Measurements from ENCODE around the gene RPL27.
A peak's percentile ranks its signal among the peaks of the same experiment; 100 is the strongest.

RPL27 gene

DNA sequence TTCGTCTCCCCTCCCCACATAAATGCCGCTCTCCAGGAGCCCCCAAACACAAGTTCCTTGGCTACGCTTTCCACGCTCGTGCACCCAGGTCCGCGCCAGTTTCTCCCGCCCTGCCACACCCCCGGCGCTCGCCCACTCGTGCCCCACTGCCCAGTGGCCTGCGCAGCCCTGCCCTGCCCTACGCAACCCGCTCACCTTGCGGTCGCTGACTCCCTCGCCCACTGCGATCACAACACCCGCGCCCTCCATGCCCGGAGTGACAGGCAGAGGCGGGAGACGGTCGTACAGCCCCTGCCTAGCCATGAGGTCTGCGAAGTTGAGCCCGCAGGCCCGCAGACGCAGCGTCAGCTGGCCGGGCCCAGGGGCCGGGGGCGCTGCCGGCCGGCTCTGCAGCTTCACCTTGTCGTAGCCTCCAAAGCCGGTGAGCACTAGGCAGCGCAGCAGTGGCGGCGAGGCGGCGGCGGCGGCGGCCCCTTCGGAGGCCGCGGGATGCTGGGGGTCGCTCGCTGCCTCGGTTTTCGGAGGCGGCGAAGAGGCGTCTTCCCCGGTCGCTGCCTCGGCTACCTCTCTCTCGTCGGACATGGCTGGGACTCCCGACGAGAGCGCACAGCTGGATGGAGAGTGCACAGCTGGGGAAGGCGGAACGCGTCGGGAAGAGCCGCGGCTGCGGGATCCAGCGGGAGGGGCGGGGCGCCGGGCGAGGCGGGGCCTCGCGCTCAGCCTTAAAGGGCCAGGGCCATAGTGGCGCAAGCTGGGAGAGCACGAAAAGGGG, 23.7 kb downstream of the RPL27 start, which contains the start of gene VAT1:
VAT1 (minus strand) TSS at position 645 of the 772 bp plus-strand sequence; CDS start at position 582, 63 bp downstream.
- peak in 12 of 14 donors; percentile 19 to 80 (median 62) for DNase-seq

DNA sequence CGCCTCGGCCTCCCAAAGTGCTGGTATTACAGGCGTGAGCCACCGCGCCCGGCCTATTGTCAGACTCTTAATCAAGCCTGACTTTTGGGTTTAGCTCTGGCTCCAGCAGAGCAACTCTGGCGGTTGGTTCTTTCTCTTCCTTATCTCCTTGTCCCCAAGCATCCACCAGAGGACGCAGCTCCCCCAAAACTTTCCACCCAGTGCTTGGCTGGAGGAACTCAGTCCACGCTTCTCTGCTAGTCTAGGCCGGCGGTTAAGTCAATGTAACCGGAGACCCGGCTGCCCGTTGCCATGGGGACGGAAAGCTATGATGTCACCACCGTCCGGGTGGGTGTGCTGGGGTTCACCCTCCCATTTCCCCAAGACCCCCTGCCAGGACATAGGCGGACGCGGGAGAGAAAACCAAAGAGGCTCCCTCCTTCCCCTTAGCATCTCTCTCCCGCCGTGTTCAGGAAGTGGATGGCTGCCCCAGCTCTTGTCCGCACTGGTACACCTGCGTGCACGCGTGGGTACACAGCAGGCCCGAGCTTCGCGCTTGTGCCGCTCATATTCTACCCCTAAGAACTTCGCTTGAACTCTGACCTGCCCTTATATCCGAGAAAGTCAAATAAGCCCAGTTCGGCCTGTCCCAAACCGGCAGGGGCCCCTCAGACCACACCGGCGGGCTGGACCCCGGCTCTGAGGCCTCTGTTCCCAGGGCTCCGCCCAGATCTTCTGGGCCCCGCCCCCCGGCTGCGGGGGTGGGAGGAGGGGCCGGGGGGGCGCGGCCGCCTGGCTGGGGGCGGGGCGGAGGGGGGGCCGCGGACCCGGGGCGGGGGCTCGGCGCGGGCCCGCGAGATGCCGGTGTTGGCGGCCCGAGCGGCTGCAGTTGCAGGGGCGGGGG, 26.4 kb downstream of the RPL27 start, which contains the start of gene RND2:
RND2 (plus strand) TSS at position 825 of the 883 bp plus-strand sequence. CDS start 117 bp downstream, outside the sequence.
- DNase-seq, result peak in 13 of 14 donors; percentile 36 to 86 (median 76)

DNA sequence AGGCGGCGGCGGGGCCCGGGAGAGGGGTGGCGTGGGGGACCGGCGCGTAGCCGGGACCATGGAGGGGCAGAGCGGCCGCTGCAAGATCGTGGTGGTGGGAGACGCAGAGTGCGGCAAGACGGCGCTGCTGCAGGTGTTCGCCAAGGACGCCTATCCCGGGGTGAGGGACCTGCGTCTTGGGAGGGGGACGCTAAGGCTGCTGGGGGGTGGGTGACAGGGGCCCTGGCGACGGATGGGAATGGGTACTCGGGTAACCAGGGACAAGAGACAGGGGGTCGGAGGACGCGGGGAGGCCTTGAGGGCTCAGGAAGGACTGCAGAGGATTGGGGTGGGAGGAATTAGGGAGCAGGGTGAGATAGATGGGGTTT, 27.1 kb downstream of the RPL27 start:
- peak in 1 of 14 donors; percentile 36 for DNase-seq

DNA sequence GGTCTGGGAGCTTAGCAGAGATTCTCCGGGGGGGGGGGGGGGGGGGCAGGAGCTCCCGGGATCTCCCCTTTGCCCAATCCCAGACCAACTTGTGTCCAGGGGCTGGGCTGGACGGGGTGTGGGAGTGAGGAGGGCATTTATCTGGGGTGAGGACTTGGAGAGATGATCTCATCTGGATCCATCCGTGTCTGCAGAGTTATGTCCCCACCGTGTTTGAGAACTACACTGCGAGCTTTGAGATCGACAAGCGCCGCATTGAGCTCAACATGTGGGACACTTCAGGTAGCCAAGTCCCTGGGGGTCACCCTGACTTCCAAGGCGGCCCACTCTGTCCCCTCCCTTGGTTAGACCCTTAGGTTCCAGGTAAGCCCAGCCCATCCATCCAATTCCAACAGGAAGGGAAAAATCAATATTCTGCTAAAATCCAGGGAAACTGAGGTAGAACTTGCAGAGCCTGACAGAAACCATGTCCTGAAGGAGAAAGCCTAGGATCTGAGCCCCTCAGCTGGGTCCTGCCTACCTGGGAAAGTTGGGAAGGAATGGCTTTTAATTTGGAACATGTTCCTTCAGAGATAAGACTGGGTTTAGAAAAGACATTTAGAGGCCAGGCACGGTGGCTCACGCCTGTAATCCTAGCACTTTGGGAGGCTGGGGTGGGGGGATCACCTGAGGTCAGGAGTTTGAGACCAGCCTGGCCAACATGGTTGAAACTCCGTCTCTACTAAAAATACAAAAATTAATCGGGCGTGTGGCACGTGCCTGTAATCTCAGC, 27.7 kb downstream of the RPL27 start:
- DNase-seq, result no peak

DNA sequence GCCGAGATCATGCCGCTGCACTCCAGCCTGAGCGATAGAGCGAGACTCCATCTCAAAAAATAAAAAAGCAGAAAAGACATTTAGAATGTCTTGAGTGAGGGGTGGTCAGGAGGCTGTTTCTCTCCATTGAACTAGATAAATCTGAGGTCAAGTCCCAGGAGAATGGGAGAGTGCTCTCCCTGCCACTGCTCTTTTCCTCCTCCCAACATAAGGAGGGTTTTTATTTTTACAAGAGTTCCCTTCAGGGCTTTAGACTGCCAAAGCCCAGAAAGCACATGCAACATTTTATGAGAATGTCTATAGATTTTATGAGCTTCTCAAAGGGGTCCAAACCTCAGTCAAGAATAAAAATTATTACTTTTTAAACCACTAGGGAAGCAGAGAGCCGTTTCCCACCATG, 28.4 kb downstream of the RPL27 start:
- DNase-seq, result no peak

DNA sequence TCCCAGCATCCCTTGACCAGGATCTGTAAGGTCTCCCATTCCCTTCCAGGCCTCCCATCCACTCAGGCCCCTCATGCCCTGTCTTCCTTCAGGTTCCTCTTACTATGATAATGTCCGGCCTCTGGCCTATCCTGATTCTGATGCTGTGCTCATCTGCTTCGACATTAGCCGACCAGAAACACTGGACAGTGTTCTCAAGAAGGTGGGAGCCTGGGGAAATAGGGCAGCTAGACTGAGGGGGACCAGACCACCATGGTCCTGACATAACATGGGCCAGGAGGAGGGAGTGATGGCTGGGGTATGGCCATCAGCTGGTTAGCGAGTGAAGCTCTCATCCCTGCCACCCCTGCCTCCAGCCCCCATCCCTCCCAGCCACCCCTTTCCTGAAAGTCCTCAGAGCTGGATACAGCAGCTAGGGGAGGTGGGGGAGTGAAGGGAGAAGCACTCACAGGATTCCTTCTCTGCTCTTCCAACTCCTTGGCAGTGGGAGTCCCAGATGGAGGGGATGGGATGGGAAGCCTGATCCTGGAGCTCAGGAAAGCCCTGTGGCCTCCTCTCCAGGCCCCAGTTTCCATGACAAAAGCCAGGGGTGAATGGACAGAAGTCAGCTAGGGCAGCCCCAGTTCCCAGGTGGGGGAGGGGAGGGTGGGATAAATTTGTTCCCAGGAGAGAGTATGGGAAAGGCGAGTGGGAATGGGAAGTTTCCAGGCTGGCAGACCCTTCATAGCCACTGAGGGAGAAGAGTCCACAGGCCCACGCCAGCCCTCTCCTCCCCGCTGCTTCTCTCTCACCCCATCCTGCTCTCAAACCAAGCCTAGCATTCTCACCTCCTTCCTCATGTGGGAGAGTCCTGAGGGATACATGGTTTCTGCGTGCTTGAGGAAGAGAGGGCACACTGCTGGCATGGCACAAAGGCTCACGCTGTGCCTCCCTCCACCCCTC, 29.1 kb downstream of the RPL27 start:
- no peak for DNase-seq

DNA sequence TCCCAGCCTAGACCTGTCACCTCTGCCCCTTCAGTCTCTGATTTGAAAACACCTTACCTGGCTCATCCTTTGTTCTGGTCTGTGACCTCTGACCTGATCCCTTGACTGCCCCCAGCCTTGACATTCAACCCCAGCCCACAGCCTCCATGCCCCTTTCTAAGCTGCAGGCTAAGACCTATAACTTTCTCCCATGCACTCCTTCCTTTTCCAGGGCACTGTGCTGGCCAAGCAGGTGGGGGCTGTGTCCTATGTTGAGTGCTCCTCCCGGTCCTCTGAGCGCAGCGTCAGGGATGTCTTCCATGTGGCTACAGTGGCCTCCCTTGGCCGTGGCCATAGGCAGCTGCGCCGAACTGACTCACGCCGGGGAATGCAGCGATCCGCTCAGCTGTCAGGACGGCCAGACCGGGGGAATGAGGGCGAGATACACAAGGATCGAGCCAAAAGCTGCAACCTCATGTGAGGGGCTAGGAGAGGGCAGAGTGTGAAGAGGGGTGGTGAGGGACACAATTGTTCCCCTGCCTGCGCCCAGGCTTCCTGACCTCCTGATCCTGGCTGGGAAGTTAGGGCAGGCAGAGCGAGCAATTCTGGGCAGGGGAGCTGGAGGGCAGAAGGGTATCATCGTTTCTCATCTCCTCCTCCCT, 30.1 kb downstream of the RPL27 start:
- DNase-seq, result no peak

DNA sequence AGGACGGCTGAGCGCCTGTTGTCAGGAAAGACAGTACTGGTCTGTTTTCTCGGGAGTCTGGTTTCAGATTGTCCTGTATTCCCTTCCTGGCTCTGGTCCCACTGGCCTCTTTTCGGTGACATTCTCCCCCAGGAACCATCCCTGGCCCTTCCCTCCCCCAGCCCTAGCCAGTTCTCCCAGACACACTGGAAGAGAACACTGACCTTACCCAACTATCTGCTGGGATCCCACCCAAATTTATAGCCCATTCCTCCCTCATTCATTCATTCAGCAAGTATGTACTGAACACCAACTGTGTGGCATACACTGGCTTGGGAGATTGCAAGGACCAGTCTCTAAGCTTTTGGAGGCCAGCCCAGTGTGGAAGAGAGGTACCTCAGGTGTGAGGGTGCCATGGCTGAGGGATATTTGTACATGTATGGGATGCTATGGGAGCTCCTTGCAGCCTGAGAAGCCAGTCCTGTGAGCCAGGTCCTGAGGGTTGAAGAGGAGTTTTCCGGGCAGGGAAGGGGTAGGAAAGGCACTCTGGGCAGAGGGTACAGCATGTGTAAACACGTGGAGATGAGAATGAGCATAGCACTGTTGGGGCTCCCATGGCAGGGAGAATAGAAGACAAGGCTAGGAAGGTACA, 32.0 kb downstream of the RPL27 start:
- peak in 9 of 14 donors; percentile 9 to 54 (median 31) for DNase-seq

DNA sequence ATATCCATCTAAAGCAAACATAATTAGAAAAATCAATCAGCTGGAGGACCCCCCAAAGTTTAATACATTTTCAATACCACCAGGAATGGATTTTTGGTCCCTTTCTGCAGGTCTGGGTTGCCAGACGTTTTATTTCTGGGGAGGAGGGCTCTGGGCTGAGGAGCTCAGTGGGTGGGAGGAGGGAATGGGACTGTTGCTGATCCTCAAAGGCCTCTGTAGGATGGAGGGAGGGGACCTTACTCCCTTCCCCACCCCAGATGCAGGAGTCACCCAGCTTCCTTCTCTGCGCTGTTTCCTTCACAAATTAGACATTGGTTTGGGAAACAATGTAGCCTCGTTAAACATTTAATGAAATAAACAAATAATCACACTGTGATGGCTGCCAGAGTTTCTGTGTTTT, 33.4 kb downstream of the RPL27 start:
- DNase-seq, result no peak

DNA sequence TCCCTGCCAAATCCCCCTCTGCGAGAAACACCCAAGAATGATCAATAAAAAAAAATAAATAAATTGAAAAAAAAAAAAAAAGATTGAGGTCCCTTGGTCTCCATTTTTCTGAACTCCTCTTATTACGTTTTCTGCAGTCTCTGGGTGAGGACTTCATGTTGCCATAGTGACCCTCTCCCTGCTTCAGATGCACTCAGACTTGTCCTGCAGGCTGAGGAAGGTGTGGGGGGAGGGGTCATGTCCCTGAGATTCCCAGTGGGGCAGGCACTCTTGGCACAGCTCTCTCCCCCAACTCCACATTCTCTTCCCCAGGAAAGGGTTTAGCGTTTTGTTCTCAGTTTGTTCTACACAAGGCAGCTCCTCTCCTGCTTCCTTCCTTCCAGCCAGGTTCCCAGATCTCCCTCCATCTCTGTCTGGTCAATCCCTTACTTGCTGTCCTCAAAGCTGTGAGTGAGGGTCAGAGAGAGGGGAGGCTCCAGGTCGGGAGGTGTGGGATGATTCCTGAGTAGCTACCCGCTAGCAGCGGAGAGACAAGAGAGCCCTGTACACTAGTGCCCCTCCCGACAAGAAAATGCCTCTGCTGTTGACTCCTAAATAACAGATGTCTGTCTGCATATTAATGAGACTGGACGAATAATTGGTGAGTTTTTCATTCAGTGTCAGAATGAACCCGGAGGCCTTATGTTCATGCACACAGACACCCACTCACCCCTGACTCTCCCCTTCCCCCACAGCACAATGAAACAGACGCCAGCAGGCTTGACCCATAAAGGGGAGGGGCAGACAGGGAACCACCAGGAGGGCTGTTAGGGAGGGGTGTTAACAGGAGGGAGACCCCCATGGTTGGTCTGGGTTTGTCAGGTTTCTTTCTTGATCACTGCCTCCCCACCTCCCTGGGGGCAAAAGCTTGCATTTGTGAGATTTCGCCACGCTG, 36.0 kb downstream of the RPL27 start:
- DNase-seq, result peak in 2 of 14 donors; percentile 22 to 33

DNA sequence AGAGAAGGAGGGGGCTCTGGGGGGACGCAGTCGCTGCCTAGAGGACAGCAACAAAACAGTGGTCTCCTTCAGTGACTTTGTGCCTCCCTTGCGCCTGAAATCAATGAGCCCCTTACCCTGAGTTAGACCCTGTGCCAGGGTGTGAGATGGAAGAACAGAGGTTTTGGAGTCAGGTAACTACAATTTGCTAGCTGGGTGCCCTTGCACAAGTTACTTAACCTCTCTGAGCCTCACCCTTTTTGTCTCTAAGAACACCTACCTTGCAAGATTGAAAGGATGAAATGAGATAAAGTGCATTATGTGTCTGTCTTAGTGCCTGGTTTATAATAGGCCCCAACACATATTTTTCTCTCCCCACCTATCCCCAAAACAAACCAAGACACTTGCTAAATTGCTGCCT, 36.7 kb downstream of the RPL27 start:
- no peak for DNase-seq

DNA sequence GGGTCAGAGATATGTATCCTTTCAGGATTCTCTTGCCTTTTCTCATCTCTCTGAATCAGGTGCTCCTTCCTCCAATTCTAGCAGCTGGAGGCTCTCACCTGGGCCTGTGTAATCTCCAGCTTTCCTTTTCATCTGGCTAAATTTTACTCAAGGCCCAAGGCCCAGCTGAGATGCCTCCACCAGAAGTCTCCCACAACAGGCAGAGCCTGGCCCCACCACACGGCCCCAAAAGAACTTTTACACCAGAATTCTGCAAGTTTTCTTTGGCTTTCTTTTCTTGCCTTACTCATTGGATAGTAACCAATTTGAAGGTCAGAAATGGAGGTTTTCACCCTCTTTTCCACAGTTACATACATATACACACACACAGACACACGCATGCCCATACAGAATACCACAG, 41.4 kb downstream of the RPL27 start:
- no peak for DNase-seq

DNA sequence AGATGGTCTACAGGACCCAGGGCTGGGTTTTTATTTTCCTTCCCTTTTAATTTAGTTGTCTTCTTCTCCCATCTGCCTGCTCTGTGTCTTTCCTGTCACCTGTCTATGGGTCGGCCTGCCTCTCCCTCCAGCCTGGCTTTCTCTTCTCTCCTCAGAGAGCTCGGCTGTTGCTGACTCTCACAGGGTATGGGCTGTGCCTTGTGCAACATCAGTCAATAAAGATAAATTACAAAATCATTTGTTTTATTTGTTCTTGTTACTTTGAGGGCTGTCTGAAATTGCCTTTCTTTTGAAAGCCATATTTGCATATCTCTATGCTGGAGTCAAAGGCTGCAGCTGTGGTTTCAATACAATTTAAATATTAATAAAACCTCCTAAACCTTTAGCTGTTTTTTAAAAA, 42.4 kb downstream of the RPL27 start:
- DNase-seq, result no peak

DNA sequence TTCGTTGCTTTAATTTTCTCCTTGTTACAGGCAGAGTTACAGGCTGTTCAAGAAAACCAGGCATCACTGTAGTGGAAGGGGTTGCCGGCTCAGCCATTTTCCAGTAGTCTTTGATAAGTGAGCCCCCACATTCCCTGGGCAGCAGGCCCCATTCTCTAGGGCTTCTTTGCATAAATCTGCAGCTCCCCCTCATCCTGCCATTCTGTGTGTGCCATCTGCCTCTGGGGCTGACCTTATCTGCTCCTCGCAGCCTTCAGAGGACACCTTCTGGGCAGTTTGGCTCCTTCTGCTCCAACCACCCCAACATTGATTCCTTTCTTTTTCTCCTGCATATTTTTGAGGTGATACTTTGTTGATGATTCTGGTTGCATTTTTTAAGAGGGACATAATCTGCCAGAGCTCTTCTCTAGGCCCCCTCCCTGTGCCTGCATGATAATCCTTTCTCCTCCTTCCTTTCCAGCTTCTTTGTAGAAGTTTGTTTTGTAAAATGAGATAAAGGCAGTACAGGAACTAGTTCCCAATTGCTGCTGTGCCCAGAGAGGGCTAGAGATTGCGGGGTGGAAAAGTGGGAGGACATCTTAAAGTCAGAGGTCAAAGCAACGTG, 43.9 kb downstream of the RPL27 start:
- no peak for DNase-seq

DNA sequence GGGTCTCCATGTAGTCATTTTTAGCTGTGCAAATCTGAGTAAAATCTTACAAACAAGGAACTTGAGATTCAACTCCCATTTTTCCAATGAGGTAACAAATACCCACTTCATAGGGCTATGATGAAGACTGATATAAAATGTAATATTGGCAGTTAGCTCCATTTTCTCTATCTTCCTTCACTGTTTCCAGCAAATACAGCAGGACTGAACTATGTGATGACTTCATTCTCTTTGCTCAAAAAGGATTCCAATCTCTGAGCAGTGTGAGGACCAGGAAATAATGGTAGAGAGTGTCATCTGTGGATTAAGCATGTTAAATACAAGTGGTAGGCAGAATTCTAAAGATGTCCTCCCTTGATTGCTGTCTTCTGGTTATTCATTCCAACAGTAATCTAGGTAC, 45.1 kb downstream of the RPL27 start:
- no peak for DNase-seq

DNA sequence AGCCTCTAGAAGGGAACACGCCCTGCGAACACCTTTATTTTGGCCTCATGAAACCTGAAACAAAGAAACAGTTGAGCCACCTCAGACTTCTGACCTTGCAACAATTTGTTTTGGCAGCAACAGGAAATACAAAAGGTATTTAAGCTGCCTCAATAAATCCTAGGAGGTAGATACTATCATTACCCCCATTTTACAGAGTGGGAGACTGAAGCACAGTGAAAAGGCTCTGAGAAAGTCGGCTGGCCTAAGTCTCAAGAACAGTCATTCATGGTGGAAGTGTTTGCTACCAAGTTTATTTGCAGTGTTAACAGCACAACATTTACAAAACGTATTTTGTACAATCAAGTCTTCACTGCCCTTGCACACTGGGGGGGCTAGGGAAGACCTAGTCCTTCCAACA, 45.8 kb downstream of the RPL27 start:
- DNase-seq, result no peak

DNA sequence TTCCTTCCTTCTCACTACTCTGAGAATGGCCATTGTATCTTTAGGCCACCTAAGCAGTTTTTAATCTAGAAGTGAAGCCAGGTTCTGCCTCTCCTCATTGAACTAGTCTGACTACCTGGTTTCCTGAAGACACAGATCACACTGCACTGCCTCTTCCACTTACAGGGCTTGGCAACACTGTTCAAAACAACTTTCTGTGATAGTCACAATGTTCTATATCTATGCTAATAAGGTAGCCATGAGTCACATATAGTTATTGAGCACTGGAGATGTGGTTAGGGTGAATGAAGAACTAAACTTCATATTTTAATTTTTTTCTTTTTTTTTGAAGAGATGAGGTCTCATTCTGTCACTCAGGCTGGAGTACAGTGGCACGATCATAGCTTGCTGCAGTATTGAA, 53.8 kb downstream of the RPL27 start:
- DNase-seq, result no peak
